ENCODE results near the gene FAM13A.
"Not testable (repeated sequence)": the region's sequence is repeated elsewhere in the genome, so short reads cannot be mapped to it uniquely, and the experiment has no call there.

The FAM13A gene

DNA sequence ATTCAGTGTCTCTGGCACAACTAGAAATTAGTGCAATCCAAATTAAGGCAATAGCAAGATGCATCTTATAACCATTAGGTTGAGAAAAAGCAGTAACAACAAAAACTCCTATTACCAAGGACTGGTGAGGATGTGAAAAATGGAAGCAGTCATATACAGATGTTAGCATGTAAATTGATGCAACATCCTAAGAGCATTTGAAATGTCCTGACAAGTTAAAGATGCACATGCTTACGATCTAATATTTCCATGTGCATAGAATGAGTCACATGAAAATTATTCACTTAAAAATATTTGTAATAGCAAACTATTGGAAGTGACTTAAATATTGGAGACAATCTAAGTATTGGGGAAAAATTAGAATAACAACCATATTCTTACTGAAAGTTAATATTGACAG, 163.0 kb downstream of the FAM13A start:
- Histone ChIP-seq H3K4me3 (replicated peaks; ENCODE audit: low read depth, low read length) (no peak overlapping the region), H3K27me3 (replicated peaks; ENCODE audit: control insufficient read depth, insufficient read depth, low read length) (no peaks in the 10 kb centered on the region), H3K36me3 (ENCODE audit: control insufficient read depth, insufficient read depth, low read length) (no peaks in the 10 kb centered on the region)
- TF ChIP-seq, protein P1, sequence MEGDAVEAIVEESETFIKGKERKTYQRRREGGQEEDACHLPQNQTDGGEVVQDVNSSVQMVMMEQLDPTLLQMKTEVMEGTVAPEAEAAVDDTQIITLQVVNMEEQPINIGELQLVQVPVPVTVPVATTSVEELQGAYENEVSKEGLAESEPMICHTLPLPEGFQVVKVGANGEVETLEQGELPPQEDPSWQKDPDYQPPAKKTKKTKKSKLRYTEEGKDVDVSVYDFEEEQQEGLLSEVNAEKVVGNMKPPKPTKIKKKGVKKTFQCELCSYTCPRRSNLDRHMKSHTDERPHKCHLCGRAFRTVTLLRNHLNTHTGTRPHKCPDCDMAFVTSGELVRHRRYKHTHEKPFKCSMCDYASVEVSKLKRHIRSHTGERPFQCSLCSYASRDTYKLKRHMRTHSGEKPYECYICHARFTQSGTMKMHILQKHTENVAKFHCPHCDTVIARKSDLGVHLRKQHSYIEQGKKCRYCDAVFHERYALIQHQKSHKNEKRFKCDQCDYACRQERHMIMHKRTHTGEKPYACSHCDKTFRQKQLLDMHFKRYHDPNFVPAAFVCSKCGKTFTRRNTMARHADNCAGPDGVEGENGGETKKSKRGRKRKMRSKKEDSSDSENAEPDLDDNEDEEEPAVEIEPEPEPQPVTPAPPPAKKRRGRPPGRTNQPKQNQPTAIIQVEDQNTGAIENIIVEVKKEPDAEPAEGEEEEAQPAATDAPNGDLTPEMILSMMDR (IDR thresholded peaks at IDR 0.05; ENCODE audit: insufficient read depth, low read length, poor library complexity, severe bottlenecking), result no peak
- no peak for DNase-seq (ENCODE audit: extremely low read depth, insufficient read length)

DNA sequence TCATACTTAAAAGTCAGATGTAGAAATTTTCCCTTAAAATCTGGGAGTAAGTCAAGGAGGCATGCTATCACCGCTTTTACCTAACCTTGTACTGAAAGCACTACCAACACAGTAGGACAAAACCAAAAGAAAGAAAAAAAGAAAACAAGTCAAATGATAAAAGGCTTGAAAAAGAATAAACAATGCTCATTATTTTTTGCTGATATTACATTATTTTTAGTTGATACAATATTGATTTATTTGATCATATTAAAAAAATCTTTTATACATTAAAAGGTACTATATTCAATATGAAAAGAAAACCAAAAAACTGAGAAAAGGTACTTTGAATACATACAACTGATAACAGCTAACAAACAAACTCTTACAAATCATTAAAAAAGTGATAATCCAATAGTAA, 164.3 kb downstream of the FAM13A start:
- DNase-seq (ENCODE audit: extremely low read depth, insufficient read length), result no peak
- Histone ChIP-seq H3K27me3 (replicated peaks; ENCODE audit: control insufficient read depth, insufficient read depth, low read length) (no peaks in the 10 kb centered on the region), H3K4me3 (replicated peaks; ENCODE audit: low read depth, low read length) (no peak overlapping the region), H3K36me3 (ENCODE audit: control insufficient read depth, insufficient read depth, low read length) (no peaks in the 10 kb centered on the region)
- TF ChIP-seq, protein P1 (IDR thresholded peaks at IDR 0.05; ENCODE audit: insufficient read depth, low read length, poor library complexity, severe bottlenecking), result no peak

DNA sequence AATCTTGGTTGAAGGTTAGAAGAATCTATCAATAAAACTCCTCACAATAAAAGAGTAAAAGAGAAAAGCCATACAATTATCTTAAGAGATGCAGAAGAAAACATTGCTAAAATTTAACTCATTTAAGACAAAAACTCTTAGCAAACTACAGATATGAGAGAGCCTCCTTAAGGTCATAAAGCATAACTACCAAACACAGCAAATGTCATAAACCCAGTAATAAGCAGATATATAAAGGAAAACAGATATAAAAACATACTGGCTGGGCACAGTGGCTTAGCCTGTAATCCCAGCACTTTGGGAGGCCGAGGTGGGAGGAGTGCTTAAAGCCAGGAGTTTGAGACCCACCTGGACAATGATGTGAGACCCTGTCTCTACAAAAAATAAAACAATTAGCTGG, 165.3 kb downstream of the FAM13A start:
- H3K4me3 ChIP-seq (replicated peaks; ENCODE audit: low read depth, low read length), result no peak overlapping the region
- H3K27me3 ChIP-seq (replicated peaks; ENCODE audit: control insufficient read depth, insufficient read depth, low read length), result no peaks in the 10 kb centered on the region
- H3K36me3 ChIP-seq (ENCODE audit: control insufficient read depth, insufficient read depth, low read length), result no peaks in the 10 kb centered on the region
- DNase-seq (ENCODE audit: extremely low read depth, insufficient read length), result no peak
- TF ChIP-seq, protein P1 (IDR thresholded peaks at IDR 0.05; ENCODE audit: insufficient read depth, low read length, poor library complexity, severe bottlenecking), result no peak

DNA sequence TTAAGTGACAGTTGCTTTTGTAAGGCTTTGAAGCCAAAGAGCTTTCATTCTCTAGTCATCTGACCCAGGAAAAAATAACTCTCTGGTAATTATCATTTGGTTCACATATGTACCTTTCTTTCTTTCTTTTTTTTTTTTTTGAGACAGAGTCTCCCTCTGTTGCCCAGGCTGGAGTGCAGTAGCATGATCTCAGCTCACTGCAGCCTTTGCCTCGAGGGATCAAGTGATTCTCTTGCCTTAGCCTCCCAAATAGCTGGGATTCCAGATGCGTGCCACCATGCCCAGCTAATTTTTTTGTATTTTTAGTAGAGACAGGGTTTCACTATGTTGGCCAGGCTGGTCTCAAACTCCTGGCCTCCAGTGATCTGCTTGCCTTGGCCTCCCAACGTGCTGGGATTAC, 169.6 kb downstream of the FAM13A start:
- H3K36me3 ChIP-seq (ENCODE audit: control insufficient read depth, insufficient read depth, low read length); H3K4me3 ChIP-seq (replicated peaks; ENCODE audit: low read depth, low read length); DNase-seq (ENCODE audit: extremely low read depth, insufficient read length); H3K27me3 ChIP-seq (replicated peaks; ENCODE audit: control insufficient read depth, insufficient read depth, low read length): not testable (repeated sequence)

DNA sequence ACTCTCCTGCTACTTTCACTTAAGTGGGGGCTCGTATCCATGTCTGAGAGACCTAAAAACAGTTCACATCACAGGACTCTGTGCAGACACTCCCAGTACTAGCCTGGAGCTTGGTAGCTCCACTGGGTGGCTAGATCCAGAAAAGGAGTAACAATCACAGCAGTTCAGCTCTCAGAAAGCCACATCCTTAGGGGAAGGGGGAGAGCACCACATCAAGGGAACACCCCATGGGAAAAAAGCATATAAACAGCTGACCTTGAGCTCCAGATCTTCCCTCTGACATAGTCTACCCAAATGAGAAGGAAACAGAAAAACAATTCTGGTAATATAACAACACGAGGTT, 175.8 kb downstream of the FAM13A start:
- no peak for DNase-seq (ENCODE audit: extremely low read depth, insufficient read length)
- Histone ChIP-seq H3K4me3 (replicated peaks; ENCODE audit: low read depth, low read length) (no peak overlapping the region), H3K27me3 (replicated peaks; ENCODE audit: control insufficient read depth, insufficient read depth, low read length) (no peaks in the 10 kb centered on the region), H3K36me3 (ENCODE audit: control insufficient read depth, insufficient read depth, low read length) (no peaks in the 10 kb centered on the region)
- TF ChIP-seq, protein P1 (IDR thresholded peaks at IDR 0.05; ENCODE audit: insufficient read depth, low read length, poor library complexity, severe bottlenecking), result no peak

DNA sequence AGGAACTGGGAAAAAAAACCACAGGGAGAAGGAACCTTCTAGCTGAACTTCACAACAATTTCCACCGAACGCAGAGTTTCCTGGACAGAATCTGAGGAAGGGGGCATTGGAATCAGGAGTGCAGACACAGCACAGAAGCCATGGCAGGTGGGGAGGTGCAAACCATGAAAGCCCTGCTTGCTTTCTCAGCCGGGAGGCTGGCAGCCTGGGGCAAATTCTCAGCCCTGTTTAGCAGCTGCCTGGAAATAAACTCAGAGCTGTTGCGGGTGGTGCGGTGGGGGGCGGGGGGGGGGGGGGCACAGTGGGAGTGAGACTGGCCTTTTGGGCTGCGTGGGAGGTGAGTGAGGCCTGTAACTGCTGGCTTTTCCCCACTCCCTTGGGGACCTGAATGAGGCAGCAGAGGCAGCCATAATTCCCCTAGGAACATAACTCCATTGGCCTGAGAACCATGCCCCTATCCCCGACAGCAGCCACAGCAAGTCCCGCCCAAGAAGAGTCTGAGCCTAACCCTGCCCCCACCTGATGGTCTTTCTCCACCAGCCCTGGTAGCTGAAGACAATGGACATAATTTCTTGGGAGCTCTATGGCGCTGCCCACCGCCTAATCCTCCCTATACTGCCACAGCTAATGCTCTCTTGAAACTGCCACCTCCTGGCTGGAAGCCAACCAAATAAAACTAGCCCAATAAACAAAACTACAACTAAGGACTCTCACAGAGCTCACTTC, 176.3 kb downstream of the FAM13A start:
- H3K27me3 ChIP-seq (replicated peaks; ENCODE audit: control insufficient read depth, insufficient read depth, low read length), result no peaks in the 10 kb centered on the region
- H3K36me3 ChIP-seq (ENCODE audit: control insufficient read depth, insufficient read depth, low read length), result no peaks in the 10 kb centered on the region
- no peak overlapping the region for H3K4me3 ChIP-seq (replicated peaks; ENCODE audit: low read depth, low read length)
- DNase-seq (ENCODE audit: extremely low read depth, insufficient read length), result no peak
- TF ChIP-seq, protein P1 (IDR thresholded peaks at IDR 0.05; ENCODE audit: insufficient read depth, low read length, poor library complexity, severe bottlenecking), result no peak

All from GM06990 (cell line).